Neural crest cell (in vitro differentiated cells): Measurements from ENCODE around the gene CAB39. TPM values are rescaled to one million over a fixed set of nuclear protein-coding genes. Genes with fewer than 3 reads are reported as not detected.

Experiments
- DNase-seq: peaks from one replicate; pipeline ENCODE4 v3.0.0; 2021; ENCODE audit warnings: low read depth, mixed read lengths, low spot score
- H3K27ac Mint-ChIP-seq: one replicate; pipeline ENCODE4 v1.8.0; 2021; ENCODE audit warnings: mild to moderate bottlenecking, mixed read lengths; ENCODE audit not compliant: unreplicated experiment
- H3K27me3 Mint-ChIP-seq: 2 replicates; pipeline ENCODE4 v1.8.0; 2021; ENCODE audit warnings: low read depth, mild to moderate bottlenecking, mixed read lengths
- H3K36me3 Mint-ChIP-seq: 2 replicates; pipeline ENCODE4 v1.8.0; 2021; ENCODE audit warnings: low read depth, mild to moderate bottlenecking, mixed read lengths
- H3K4me1 Mint-ChIP-seq: 2 replicates; pipeline ENCODE4 v1.8.0; 2021; ENCODE audit warnings: mixed read lengths
- H3K4me3 Mint-ChIP-seq: one replicate; pipeline ENCODE4 v1.8.0; 2021; ENCODE audit warnings: mild to moderate bottlenecking, mixed read lengths
- H3K9me3 Mint-ChIP-seq: 2 replicates; pipeline ENCODE4 v1.8.0; 2021; ENCODE audit warnings: mixed read lengths
- total RNA-seq: library from RNA; stranded (reverse); gene quantifications from 2 replicates; pipeline ENCODE4 v1.2.1, GENCODE V29; 2021
- TF ChIP-seq, protein P1 (sequence below): fragments of 200-600 bp; sonication (generic); conservative IDR thresholded peaks from 2 replicates; pipeline ENCODE4 v1.5.0; 2021; ENCODE audit warnings: antibody characterized with exemption, mild to moderate bottlenecking

The CAB39 gene
- total RNA-seq, 1 donor from 2014 or later = 40.6 TPM

DNA sequence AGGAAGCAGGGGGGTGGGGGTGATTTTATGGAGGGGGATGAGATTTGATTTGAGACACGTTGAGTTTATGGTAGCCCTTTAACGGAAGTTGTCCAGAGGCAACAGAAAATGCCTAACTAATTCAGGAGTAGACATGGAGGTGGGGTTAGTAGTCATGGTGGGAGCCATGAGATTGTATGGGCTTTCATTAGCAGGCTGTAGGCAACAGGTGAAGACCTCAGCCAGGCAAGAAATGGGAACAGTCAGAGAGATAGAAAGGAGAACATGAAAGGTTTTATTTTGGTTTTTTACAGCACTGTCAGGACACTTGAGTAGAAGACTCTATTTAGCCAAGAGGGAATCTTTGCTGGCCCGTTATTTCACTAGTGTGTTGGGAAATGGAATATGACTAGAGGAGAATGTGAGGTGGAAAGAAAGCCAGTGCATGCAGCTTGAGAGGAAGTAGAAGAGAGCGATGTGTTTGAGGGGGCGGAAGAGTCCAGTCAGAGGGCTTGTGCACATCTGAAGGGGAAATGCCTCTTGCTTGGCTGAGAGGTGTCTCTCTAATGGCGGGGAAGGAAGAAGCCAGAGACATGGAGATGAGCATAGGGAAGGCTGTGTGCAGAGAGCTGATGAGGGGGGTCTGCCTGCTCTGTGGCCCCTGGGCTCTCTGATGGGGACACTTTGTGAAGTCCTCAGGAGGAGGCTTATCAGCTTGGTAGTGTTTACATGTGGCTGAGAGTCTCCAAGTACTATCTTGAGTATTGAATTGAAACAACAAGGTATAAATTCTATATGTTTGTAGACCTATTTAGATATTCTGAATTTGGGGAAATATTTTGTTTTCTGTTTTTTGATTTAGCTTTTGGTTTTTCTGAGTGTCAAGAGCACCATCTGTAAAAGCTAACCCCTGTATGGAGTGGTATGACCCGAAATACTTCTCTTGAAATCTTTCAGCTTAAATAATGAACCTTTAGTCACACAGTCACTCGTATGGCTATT lies 85.2 kb downstream of the CAB39 start:
- H3K27ac Mint-ChIP-seq = no peak overlapping the region
- peaks cover 33% of the 10 kb centered on the region for H3K36me3 Mint-ChIP-seq
- no peaks in the 10 kb centered on the region for H3K9me3 Mint-ChIP-seq
- H3K4me3 Mint-ChIP-seq = no peak overlapping the region
- TF ChIP-seq, protein P1, sequence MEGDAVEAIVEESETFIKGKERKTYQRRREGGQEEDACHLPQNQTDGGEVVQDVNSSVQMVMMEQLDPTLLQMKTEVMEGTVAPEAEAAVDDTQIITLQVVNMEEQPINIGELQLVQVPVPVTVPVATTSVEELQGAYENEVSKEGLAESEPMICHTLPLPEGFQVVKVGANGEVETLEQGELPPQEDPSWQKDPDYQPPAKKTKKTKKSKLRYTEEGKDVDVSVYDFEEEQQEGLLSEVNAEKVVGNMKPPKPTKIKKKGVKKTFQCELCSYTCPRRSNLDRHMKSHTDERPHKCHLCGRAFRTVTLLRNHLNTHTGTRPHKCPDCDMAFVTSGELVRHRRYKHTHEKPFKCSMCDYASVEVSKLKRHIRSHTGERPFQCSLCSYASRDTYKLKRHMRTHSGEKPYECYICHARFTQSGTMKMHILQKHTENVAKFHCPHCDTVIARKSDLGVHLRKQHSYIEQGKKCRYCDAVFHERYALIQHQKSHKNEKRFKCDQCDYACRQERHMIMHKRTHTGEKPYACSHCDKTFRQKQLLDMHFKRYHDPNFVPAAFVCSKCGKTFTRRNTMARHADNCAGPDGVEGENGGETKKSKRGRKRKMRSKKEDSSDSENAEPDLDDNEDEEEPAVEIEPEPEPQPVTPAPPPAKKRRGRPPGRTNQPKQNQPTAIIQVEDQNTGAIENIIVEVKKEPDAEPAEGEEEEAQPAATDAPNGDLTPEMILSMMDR = no peak
- DNase-seq = no peak
- H3K4me1 Mint-ChIP-seq = no peaks in the 10 kb centered on the region
- no peaks in the 10 kb centered on the region for H3K27me3 Mint-ChIP-seq

GRCh38 chr2:230798769-230799399 lies 86.2 kb downstream of the CAB39 start:
- H3K36me3 Mint-ChIP-seq = peaks cover 37% of the 10 kb centered on the region
- H3K9me3 Mint-ChIP-seq = peaks cover 5% of the 10 kb centered on the region
- H3K27ac Mint-ChIP-seq = no peak overlapping the region
- peak; percentile 31 for DNase-seq
- TF ChIP-seq, protein P1 = peak; percentile 80
- H3K4me1 Mint-ChIP-seq = no peaks in the 10 kb centered on the region
- no peak overlapping the region for H3K4me3 Mint-ChIP-seq
- H3K27me3 Mint-ChIP-seq = no peaks in the 10 kb centered on the region

GRCh38 chr2:230805353-230806017 lies 92.8 kb downstream of the CAB39 start:
- no peaks in the 10 kb centered on the region for H3K27me3 Mint-ChIP-seq
- peaks cover 5% of the 10 kb centered on the region for H3K9me3 Mint-ChIP-seq
- peaks cover 36% of the 10 kb centered on the region for H3K36me3 Mint-ChIP-seq
- DNase-seq = no peak
- TF ChIP-seq, protein P1 = no peak
- no peak overlapping the region for H3K27ac Mint-ChIP-seq
- H3K4me3 Mint-ChIP-seq = no peak overlapping the region
- H3K4me1 Mint-ChIP-seq = no peaks in the 10 kb centered on the region

DNA sequence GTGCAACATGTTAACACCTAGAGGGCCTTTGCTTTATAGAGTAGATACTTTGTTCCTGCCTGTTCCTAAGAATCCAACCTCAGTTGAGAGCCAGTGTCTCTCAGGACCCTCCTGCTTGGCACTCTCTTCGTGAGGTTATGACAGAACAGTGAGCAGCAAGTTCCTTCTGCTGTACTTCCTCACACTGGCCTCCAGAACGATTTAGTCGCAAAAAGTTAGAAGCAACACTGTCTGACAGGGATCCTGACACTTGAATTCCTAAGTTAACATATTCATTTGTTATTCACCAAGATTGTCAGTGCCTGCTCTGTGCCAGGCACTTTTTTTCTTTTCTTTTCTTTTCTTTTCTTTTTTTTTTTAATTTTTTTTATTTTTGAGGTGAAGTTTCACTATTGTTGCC lies 95.1 kb downstream of the CAB39 start:
- no peak overlapping the region for H3K27ac Mint-ChIP-seq
- H3K4me1 Mint-ChIP-seq = no peaks in the 10 kb centered on the region
- H3K27me3 Mint-ChIP-seq = no peaks in the 10 kb centered on the region
- H3K4me3 Mint-ChIP-seq = no peak overlapping the region
- peaks cover 26% of the 10 kb centered on the region for H3K36me3 Mint-ChIP-seq
- H3K9me3 Mint-ChIP-seq = peaks cover 5% of the 10 kb centered on the region
- no peak for DNase-seq
- TF ChIP-seq, protein P1 = no peak

DNA sequence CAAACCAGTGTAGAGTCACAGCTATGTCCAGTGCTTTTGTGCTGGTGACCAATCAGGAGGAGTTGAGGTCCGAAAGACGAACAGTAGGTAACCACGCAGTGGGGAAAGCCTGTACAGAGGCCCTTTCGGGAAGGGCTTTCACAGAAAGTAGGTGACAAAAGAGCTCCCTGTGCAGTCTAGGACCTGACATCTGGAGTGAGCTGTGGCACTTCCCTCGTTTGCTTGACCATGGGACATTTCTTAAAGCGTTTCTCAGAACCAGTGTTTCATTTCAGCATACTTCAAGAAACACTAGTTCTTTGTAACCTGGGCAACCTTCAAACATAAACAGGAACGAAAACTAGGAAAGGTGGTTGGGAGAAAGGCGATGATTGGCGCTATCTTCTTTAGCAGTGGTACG lies 96.4 kb downstream of the CAB39 start:
- Mint-ChIP-seq H3K4me3 (no peak overlapping the region), H3K36me3 (peaks cover 13% of the 10 kb centered on the region), H3K9me3 (no peaks in the 10 kb centered on the region), H3K4me1 (no peaks in the 10 kb centered on the region), H3K27ac (peak overlapping the region; percentile 69), H3K27me3 (no peaks in the 10 kb centered on the region)
- TF ChIP-seq, protein P1 = no peak
- no peak for DNase-seq
